SK-N-SH treated with all-trans-retinoic acid at 6 μM for 48 hours (cell line): ENCODE measurements around the gene SEMA3F.
A peak's percentile ranks its signal among the peaks of the same experiment; 100 is the strongest.

Experiments
- ATAC-seq: fragments of 200-7000 bp; cut with Tn5 transposase; 3 replicates; pipeline ENCODE4 v1.9.1; 2020; ENCODE audit warnings: mild to moderate bottlenecking, moderate library complexity
- ARNTL ChIP-seq: fragments of 450-650 bp; formaldehyde crosslinking; IDR thresholded peaks from 2 replicates; pipeline ENCODE4 v1.5.0; 2020; ENCODE audit warnings: low read depth, mild to moderate bottlenecking, moderate library complexity, borderline replicate concordance
- BACH2 ChIP-seq: fragments of 250-450 bp; sonication (Bioruptor Pico); IDR thresholded peaks from 2 replicates; pipeline ENCODE4 v1.9.0; 2021; ENCODE audit warnings: mild to moderate bottlenecking, borderline replicate concordance
- CSDC2 ChIP-seq: fragments of 250-450 bp; sonication (Bioruptor Pico); IDR thresholded peaks from 2 replicates; pipeline ENCODE4 v1.5.0; 2020; ENCODE audit warnings: mild to moderate bottlenecking, moderate library complexity
- ESRRG ChIP-seq: fragments of 250-450 bp; sonication (Bioruptor Pico); IDR thresholded peaks from 2 replicates; pipeline ENCODE4 v1.6.1; 2021; ENCODE audit warnings: mild to moderate bottlenecking
- GLIS3 ChIP-seq: fragments of 250-450 bp; sonication (Bioruptor Pico); IDR thresholded peaks from 2 replicates; pipeline ENCODE4 v1.5.0; 2020; ENCODE audit warnings: mild to moderate bottlenecking, moderate library complexity
- ISL1 ChIP-seq: fragments of 250-450 bp; sonication (Bioruptor Pico); IDR thresholded peaks from 2 replicates; pipeline ENCODE4 v2.1.2; 2022; ENCODE audit warnings: mild to moderate bottlenecking, moderate library complexity
- OSR1 ChIP-seq: fragments of 250-450 bp; sonication (Bioruptor Pico); IDR thresholded peaks from 2 replicates; pipeline ENCODE4 v1.8.0; 2022; ENCODE audit warnings: moderate library complexity, mild to moderate bottlenecking, inconsistent platforms
- POU6F1 ChIP-seq: fragments of 250-450 bp; sonication (Bioruptor Pico); IDR thresholded peaks from 2 replicates; pipeline ENCODE4 v1.8.0; 2021; ENCODE audit warnings: low read depth, mild to moderate bottlenecking, moderate library complexity, borderline replicate concordance
- PPARA ChIP-seq: fragments of 250-450 bp; sonication (Bioruptor Pico); IDR thresholded peaks from 2 replicates; pipeline ENCODE4 v1.5.0; 2020; ENCODE audit warnings: mild to moderate bottlenecking, borderline replicate concordance
- RARB ChIP-seq: fragments of 250-450 bp; sonication (Bioruptor Pico); IDR thresholded peaks from 2 replicates; pipeline ENCODE4 v1.8.0; 2021; ENCODE audit warnings: mild to moderate bottlenecking, moderate library complexity
- SNAI2 ChIP-seq: fragments of 250-450 bp; sonication (Bioruptor Pico); IDR thresholded peaks from 2 replicates; pipeline ENCODE4 v1.5.0; 2020; ENCODE audit warnings: mild to moderate bottlenecking, moderate library complexity
- TCF4 ChIP-seq: fragments of 250-450 bp; sonication (Bioruptor Pico); IDR thresholded peaks from 2 replicates; pipeline ENCODE4 v1.8.0; 2021; ENCODE audit warnings: mild to moderate bottlenecking, moderate library complexity, borderline replicate concordance
- TOX ChIP-seq: fragments of 250-450 bp; sonication (Bioruptor Pico); IDR thresholded peaks from 2 replicates; pipeline ENCODE4 v1.8.0; 2021; ENCODE audit warnings: mild to moderate bottlenecking, moderate library complexity, borderline replicate concordance
- TSHZ2 ChIP-seq: fragments of 250-450 bp; sonication (Bioruptor Pico); IDR thresholded peaks from 2 replicates; pipeline ENCODE4 v1.5.0; 2020; ENCODE audit warnings: mild to moderate bottlenecking, moderate library complexity
- ZC3H10 ChIP-seq: fragments of 250-450 bp; sonication (Bioruptor Pico); IDR thresholded peaks from 2 replicates; pipeline ENCODE4 v1.5.1; 2021; ENCODE audit warnings: mild to moderate bottlenecking, moderate library complexity
- ZFP3 ChIP-seq: fragments of 250-450 bp; sonication (Bioruptor Pico); IDR thresholded peaks from 2 replicates; pipeline ENCODE4 v1.5.0; 2020; ENCODE audit warnings: mild to moderate bottlenecking, moderate library complexity
- ZFP30 ChIP-seq: fragments of 450-650 bp; formaldehyde crosslinking; IDR thresholded peaks from 2 replicates; pipeline ENCODE4 v1.5.0; 2022; ENCODE audit warnings: mild to moderate bottlenecking, moderate library complexity
- ZNF565 ChIP-seq: fragments of 450-650 bp; formaldehyde crosslinking; conservative IDR thresholded peaks from 2 replicates; pipeline ENCODE4 v1.5.0; 2020; ENCODE audit warnings: low read depth, mild to moderate bottlenecking, moderate library complexity
- ZNF70 ChIP-seq: fragments of 450-650 bp; formaldehyde crosslinking; IDR thresholded peaks from 2 replicates; pipeline ENCODE4 v1.5.0; 2020; ENCODE audit warnings: mild to moderate bottlenecking, moderate library complexity
- ZNF8 ChIP-seq: fragments of 450-650 bp; formaldehyde crosslinking; IDR thresholded peaks from 2 replicates; pipeline ENCODE4 v1.5.0; 2020; ENCODE audit warnings: mild to moderate bottlenecking, moderate library complexity
- TF ChIP-seq, protein P1 (sequence below): fragments of 250-450 bp; sonication (Bioruptor Pico); IDR thresholded peaks from 2 replicates; pipeline ENCODE4 v1.5.1; 2021; ENCODE audit warnings: mild to moderate bottlenecking, moderate library complexity

Gene SEMA3F

GRCh38 chr3:50124800-50125178, 30.3 kb upstream of the SEMA3F start (continued):
- TF ChIP-seq PPARA (CRISPR knock-in tag) (no peak), ZNF8 (CRISPR knock-in tag) (no peak), ARNTL (CRISPR knock-in tag) (no peak), ZC3H10 (CRISPR knock-in tag) (no peak), ZFP30 (no peak)
- TF ChIP-seq, all 23 proteins: peak for 0

GRCh38 chr3:50125541-50126286, 29.4 kb upstream of the SEMA3F start:
- TF ChIP-seq OSR1 (CRISPR knock-in tag) (no peak), GLIS3 (no peak), TOX (no peak), ARNTL (CRISPR knock-in tag) (no peak), POU6F1 (CRISPR knock-in tag) (no peak), SNAI2 (CRISPR knock-in tag) (no peak)
- ATAC-seq: no peak

GRCh38 chr3:50126287-50127211, 28.6 kb upstream of the SEMA3F start:
- ATAC-seq: peak; percentile 13; the same call in 2 of the 3 replicates
- no peak for TF ChIP-seq TCF4
- no peak for TF ChIP-seq POU6F1 (CRISPR knock-in tag)
- TF ChIP-seq ZNF565 (CRISPR knock-in tag): no peak
- no peak for TF ChIP-seq OSR1 (CRISPR knock-in tag)
- no peak for TF ChIP-seq ISL1
- no peak for TF ChIP-seq CSDC2 (CRISPR knock-in tag)
- TF ChIP-seq PPARA (CRISPR knock-in tag): no peak
- no peak for TF ChIP-seq TOX
- no peak for TF ChIP-seq GLIS3
- no peak for TF ChIP-seq RARB (CRISPR knock-in tag)
- no peak for TF ChIP-seq BACH2 (CRISPR knock-in tag)
- TF ChIP-seq SNAI2 (CRISPR knock-in tag): no peak
- TF ChIP-seq ZC3H10 (CRISPR knock-in tag): no peak
- TF ChIP-seq ESRRG (CRISPR knock-in tag): no peak
- TF ChIP-seq, all 23 proteins: peak for 0

DNA sequence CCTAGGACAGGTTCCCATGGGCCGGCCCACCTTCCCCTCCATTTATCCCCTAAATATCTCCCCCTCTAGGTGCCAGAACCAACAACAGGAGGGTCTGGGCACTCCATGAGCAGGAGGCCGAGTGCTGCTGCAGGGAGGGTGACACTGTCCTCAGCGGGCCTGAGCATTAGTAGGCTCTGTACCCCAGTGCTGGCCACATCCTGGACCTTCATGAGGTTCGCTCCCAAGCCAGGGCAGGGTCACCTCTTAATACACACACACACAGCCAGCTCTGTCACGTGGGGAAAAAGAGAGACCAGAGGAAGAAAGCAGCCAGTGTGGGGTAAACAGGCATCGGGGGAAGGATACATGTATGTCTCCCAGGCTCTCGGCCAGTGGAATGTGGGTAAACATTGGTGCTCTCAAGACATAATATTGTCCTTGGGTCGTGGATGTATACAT, 27.9 kb upstream of the SEMA3F start:
- TF ChIP-seq CSDC2 (CRISPR knock-in tag) (no peak), TSHZ2 (CRISPR knock-in tag) (no peak), OSR1 (CRISPR knock-in tag) (no peak), ZNF8 (CRISPR knock-in tag) (no peak), ZNF565 (CRISPR knock-in tag) (no peak), ZC3H10 (CRISPR knock-in tag) (no peak), ZFP30 (no peak)
- TF ChIP-seq, all 23 proteins: peak for 0
- no peak for ATAC-seq

DNA sequence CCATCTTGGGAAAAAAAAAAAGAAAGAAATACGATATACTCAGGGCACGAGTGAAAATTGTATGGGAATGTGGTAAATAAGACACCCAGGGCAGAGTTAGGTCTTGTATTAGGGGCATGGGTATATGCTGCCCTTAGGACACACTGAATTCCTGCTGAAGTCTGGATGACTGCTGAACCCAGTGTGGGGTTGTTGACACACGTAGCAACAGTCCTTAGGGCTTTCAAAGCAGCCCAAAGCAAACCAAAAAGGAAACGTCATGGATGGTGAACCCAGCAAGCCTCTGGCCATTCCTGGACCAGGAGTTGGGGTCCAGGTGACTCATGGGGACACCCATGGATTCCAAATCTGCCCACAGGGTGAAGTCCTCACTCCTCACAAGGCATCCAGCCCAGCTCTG, 27.1 kb upstream of the SEMA3F start:
- TF ChIP-seq TSHZ2 (CRISPR knock-in tag): no peak
- TF ChIP-seq RARB (CRISPR knock-in tag): no peak
- no peak for TF ChIP-seq ZC3H10 (CRISPR knock-in tag)
- TF ChIP-seq ZNF70 (CRISPR knock-in tag): no peak
- TF ChIP-seq, protein P1, sequence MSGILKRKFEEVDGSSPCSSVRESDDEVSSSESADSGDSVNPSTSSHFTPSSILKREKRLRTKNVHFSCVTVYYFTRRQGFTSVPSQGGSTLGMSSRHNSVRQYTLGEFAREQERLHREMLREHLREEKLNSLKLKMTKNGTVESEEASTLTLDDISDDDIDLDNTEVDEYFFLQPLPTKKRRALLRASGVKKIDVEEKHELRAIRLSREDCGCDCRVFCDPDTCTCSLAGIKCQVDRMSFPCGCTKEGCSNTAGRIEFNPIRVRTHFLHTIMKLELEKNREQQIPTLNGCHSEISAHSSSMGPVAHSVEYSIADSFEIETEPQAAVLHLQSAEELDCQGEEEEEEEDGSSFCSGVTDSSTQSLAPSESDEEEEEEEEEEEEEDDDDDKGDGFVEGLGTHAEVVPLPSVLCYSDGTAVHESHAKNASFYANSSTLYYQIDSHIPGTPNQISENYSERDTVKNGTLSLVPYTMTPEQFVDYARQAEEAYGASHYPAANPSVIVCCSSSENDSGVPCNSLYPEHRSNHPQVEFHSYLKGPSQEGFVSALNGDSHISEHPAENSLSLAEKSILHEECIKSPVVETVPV: no peak
- TF ChIP-seq ZFP3 (CRISPR knock-in tag): no peak
- TF ChIP-seq ZFP30: no peak
- TF ChIP-seq ISL1: no peak
- TF ChIP-seq OSR1 (CRISPR knock-in tag): no peak
- no peak for TF ChIP-seq ZNF565 (CRISPR knock-in tag)

More for the DNA sequence above, 27.1 kb upstream of the SEMA3F start:
- ATAC-seq: no peak
